ENCODE results near the gene ABCA13. TPM values are rescaled to one million over a fixed set of nuclear protein-coding genes. Genes with fewer than 3 reads are reported as not detected.

Gene ABCA13
- total RNA-seq, 1 donor from 2014 or later, result 0.44 TPM

DNA sequence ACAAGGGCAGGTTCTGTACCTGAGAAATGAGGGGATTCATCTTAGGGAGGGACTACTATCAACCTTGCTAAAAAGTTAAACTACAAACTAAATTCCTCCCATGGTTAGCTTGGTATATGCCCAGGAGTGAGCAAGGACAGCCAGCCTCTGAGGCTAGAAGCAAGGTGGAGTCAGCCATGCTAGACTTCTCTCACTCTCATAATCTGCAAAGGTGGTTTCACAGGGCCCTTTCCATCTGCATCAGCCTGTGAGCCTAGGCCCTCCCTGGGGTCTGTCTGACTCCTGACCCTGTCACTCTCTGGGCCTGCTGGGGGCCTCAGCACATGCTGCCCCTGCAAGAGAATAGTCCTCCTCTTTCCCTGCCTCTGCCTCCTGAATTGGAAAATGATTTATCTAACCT, 66.1 kb downstream of the ABCA13 start:
- Mint-ChIP-seq H3K36me3 (ENCODE audit: low read depth, unreplicated experiment) (no peaks in the 10 kb centered on the region), H3K9me3 (ENCODE audit: unreplicated experiment) (peaks cover 7% of the 10 kb centered on the region), H3K27ac (ENCODE audit: unreplicated experiment) (no peak overlapping the region), H3K4me3 (ENCODE audit: unreplicated experiment) (no peak overlapping the region), H3K27me3 (ENCODE audit: unreplicated experiment) (no peaks in the 10 kb centered on the region), H3K4me1 (ENCODE audit: unreplicated experiment) (peaks cover 2% of the 10 kb centered on the region)
- TF ChIP-seq, protein P1, sequence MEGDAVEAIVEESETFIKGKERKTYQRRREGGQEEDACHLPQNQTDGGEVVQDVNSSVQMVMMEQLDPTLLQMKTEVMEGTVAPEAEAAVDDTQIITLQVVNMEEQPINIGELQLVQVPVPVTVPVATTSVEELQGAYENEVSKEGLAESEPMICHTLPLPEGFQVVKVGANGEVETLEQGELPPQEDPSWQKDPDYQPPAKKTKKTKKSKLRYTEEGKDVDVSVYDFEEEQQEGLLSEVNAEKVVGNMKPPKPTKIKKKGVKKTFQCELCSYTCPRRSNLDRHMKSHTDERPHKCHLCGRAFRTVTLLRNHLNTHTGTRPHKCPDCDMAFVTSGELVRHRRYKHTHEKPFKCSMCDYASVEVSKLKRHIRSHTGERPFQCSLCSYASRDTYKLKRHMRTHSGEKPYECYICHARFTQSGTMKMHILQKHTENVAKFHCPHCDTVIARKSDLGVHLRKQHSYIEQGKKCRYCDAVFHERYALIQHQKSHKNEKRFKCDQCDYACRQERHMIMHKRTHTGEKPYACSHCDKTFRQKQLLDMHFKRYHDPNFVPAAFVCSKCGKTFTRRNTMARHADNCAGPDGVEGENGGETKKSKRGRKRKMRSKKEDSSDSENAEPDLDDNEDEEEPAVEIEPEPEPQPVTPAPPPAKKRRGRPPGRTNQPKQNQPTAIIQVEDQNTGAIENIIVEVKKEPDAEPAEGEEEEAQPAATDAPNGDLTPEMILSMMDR (IDR thresholded peaks at IDR 0.05; ENCODE audit: unreplicated experiment), result no peak
- DNase-seq (ENCODE audit: low spot score), result no peak

DNA sequence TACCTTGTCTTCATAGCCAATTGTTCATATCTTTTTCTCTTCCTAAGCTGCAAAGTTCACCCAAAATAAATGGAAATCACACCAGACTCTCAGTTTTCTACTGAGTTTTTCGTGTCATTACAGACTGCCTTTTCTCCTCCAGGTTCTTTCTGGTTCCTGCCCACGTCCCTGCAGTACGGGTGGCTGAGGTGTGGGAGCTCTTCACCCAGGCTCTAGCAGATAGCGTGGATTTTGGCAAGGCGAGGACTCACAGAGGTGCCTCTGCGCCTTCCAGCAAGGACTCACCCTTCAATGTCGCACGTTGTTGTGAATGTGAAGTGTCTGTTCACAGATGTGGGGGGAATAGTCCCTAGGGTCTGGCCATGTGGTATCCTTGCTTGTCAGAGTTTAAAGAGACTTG, 71.6 kb downstream of the ABCA13 start:
- Mint-ChIP-seq H3K27me3 (ENCODE audit: unreplicated experiment) (peaks cover 4% of the 10 kb centered on the region), H3K4me3 (ENCODE audit: unreplicated experiment) (no peak overlapping the region), H3K27ac (ENCODE audit: unreplicated experiment) (no peak overlapping the region), H3K9me3 (ENCODE audit: unreplicated experiment) (no peaks in the 10 kb centered on the region), H3K4me1 (ENCODE audit: unreplicated experiment) (peaks cover 2% of the 10 kb centered on the region), H3K36me3 (ENCODE audit: low read depth, unreplicated experiment) (no peaks in the 10 kb centered on the region)
- TF ChIP-seq, protein P1 (IDR thresholded peaks at IDR 0.05; ENCODE audit: unreplicated experiment), result no peak
- DNase-seq (ENCODE audit: low spot score), result no peak

DNA sequence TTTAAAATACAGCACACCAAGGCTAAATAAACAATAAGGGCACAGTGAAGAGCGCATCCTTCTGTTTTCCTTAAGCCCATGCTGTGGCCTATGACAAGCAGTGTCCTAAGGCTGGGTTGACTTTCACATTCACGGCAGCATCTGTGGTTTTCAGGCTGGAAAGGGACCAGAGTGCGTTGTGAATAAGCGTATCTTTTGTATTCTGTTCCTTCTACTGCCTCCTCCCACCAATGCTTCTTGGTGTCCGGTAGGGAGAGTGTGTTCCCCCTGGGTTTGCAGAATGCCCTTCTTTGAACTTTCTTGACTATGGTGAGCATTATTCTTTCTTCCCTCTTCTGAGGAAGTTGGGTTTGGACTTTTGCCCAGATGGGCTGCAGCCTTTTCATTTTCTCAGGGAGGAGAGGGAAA, 73.6 kb downstream of the ABCA13 start:
- Mint-ChIP-seq H3K27ac (ENCODE audit: unreplicated experiment) (no peak overlapping the region), H3K4me3 (ENCODE audit: unreplicated experiment) (no peak overlapping the region)

DNA sequence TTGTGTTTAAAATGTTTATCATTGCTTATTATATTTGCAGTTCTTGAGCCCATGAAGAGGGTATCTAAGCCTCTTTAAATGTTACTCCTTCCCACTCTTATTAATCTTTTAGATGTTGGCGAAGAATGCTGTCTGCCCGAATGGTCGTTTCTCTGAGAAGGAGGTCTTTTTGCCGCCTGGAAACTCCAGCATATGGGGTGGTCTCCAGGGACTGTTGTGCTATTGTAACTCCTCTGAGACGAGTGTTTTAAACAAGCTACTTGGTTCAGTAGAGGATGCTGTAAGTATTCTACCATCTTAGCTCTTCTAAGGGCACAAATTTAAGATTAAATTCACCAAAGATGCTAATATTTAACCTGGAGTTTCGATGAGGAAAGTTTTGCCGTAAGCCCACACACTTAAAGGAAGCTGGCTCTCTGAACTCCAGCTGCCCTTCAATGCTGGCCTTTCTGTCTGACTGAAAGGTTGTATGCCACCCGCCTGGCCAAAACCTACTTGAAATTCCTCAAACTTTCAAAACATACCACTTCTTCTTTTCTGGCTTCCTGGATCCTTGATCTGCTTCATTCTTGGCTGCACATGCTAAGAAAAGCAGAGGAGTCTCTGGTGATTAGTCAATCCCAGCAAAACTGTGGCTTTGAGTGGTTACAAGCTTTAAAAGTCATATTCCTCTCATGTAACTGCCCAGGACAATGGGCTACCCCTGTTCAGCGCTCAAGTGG, 74.7 kb downstream of the ABCA13 start:
- no peak for DNase-seq (ENCODE audit: low spot score)
- Mint-ChIP-seq H3K36me3 (ENCODE audit: low read depth, unreplicated experiment) (no peaks in the 10 kb centered on the region), H3K27me3 (ENCODE audit: unreplicated experiment) (peaks cover 4% of the 10 kb centered on the region), H3K4me1 (ENCODE audit: unreplicated experiment) (peaks cover 2% of the 10 kb centered on the region), H3K4me3 (ENCODE audit: unreplicated experiment) (no peak overlapping the region), H3K9me3 (ENCODE audit: unreplicated experiment) (no peaks in the 10 kb centered on the region), H3K27ac (ENCODE audit: unreplicated experiment) (no peak overlapping the region)
- TF ChIP-seq, protein P1 (IDR thresholded peaks at IDR 0.05; ENCODE audit: unreplicated experiment), result no peak

More for the DNA sequence above, 73.6 kb downstream of the ABCA13 start:
- peaks cover 4% of the 10 kb centered on the region for H3K27me3 Mint-ChIP-seq (ENCODE audit: unreplicated experiment)
- DNase-seq (ENCODE audit: low spot score), result no peak
- H3K9me3 Mint-ChIP-seq (ENCODE audit: unreplicated experiment), result no peaks in the 10 kb centered on the region
- TF ChIP-seq, protein P1 (IDR thresholded peaks at IDR 0.05; ENCODE audit: unreplicated experiment), result no peak
- peaks cover 2% of the 10 kb centered on the region for H3K4me1 Mint-ChIP-seq (ENCODE audit: unreplicated experiment)
- H3K36me3 Mint-ChIP-seq (ENCODE audit: low read depth, unreplicated experiment), result no peaks in the 10 kb centered on the region

DNA sequence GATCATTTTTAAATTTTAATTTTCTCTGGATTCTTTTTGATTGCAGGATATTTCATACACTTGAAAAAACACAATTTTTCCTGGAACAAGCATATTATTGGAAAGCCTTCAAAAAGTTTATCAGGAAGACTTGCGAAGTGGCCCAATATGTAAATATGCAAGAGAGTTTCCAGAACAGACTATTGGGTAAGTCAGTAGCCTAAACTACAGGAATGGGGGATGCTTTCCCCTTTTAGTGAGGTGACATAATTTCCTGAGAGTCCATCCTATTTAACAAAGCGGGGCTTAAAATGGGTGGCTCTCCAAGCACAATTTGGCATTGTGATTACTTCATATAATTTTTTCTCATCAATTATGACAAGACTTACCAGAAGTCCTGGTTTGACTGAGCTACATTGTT, 77.9 kb downstream of the ABCA13 start:
- TF ChIP-seq, protein P1 (IDR thresholded peaks at IDR 0.05; ENCODE audit: unreplicated experiment), result no peak
- Mint-ChIP-seq H3K9me3 (ENCODE audit: unreplicated experiment) (no peaks in the 10 kb centered on the region), H3K27me3 (ENCODE audit: unreplicated experiment) (peaks cover 2% of the 10 kb centered on the region), H3K4me1 (ENCODE audit: unreplicated experiment) (no peaks in the 10 kb centered on the region), H3K27ac (ENCODE audit: unreplicated experiment) (no peak overlapping the region), H3K4me3 (ENCODE audit: unreplicated experiment) (no peak overlapping the region), H3K36me3 (ENCODE audit: low read depth, unreplicated experiment) (no peaks in the 10 kb centered on the region)
- DNase-seq (ENCODE audit: low spot score), result no peak

Measured in endothelial cell (in vitro differentiated cells).